Naive thymus-derived CD4-positive, alpha-beta T cell (primary cell): Measurements from ENCODE around the gene ZNF584. TPM values are rescaled to one million over a fixed set of nuclear protein-coding genes. Genes with fewer than 3 reads are reported as not detected.

Source experiments
- ATAC-seq: fragments of 150-1000 bp; cut with Tn5 transposase; 2 replicates; pipeline ENCODE4 v1.10.0; 2021; ENCODE audit warnings: mild to moderate bottlenecking, moderate library complexity
- CTCF ChIA-PET: fragments of 350-600 bp; sonication (Branson Sonifier 250); formaldehyde crosslinking; loops from one replicate; lab custom pipeline; 2021; ENCODE audit warnings: antibody characterized with exemption; lab: Charles Lee
- POLR2A ChIA-PET: fragments of 350-600 bp; sonication (Branson Sonifier 250); formaldehyde crosslinking; loops from one replicate; lab custom pipeline; 2021; ENCODE audit warnings: antibody characterized with exemption, inconsistent platforms; lab: Charles Lee
- DNase-seq, 9 donors: peaks; one replicate each; pipeline versions ENCODE4 v3.0.0 to v3.0.0-alpha.2; 2020 to 2022; ENCODE audit warnings: mixed read lengths in 1 of 9
- H3K27ac ChIP-seq: one replicate; pipeline ENCODE4 v1.7.0; 2013; ENCODE audit warnings: mild to moderate bottlenecking, low read depth, low read length, moderate library complexity
- H3K27me3 ChIP-seq, 2 donors: one replicate each; pipeline ENCODE4 v1.7.0; 2013; ENCODE audit warnings: low read length in 2 of 2, mild to moderate bottlenecking in 2 of 2, moderate library complexity in 2 of 2; ENCODE audit not compliant: control insufficient read depth in 2 of 2, insufficient read depth in 2 of 2
- H3K36me3 ChIP-seq, 3 experiments: 1 replicate in 2 of 3; 2 replicates in 1 of 3; pipeline ENCODE4 v1.7.0; 2013; ENCODE audit warnings: low read length in 3 of 3, mild to moderate bottlenecking in 3 of 3, moderate library complexity in 1 of 3; ENCODE audit not compliant: insufficient read depth in 3 of 3, control insufficient read depth in 2 of 3
- H3K4me1 ChIP-seq, 2 donors: one replicate each; pipeline ENCODE4 v1.7.0; 2013; ENCODE audit warnings: low read length in 2 of 2, mild to moderate bottlenecking in 2 of 2, moderate library complexity in 1 of 2; ENCODE audit not compliant: control insufficient read depth in 2 of 2, insufficient read depth in 2 of 2
- H3K4me3 ChIP-seq: 2 replicates; pipeline ENCODE4 v1.7.0; 2013; ENCODE audit warnings: mild to moderate bottlenecking, low read length
- H3K9me3 ChIP-seq, 3 experiments: 1 replicate in 2 of 3; 2 replicates in 1 of 3; pipeline ENCODE4 v1.7.0; 2013; ENCODE audit warnings: low read length in 3 of 3; ENCODE audit not compliant: control insufficient read depth in 2 of 3
- H3K27ac Mint-ChIP-seq, 9 donors: one replicate each; pipeline ENCODE4 v1.8.0; 2020 to 2022; ENCODE audit warnings: mixed read lengths in 9 of 9, mild to moderate bottlenecking in 8 of 9, moderate library complexity in 5 of 9, inconsistent platforms in 2 of 9
- H3K27me3 Mint-ChIP-seq, 5 donors: one replicate each; pipeline ENCODE4 v1.8.0; 2021 to 2022; ENCODE audit warnings: mixed read lengths in 5 of 5, mild to moderate bottlenecking in 1 of 5
- H3K36me3 Mint-ChIP-seq, 5 donors: one replicate each; pipeline ENCODE4 v1.8.0; 2020 to 2022; ENCODE audit warnings: mixed read lengths in 5 of 5, mild to moderate bottlenecking in 3 of 5, inconsistent platforms in 1 of 5
- H3K4me1 Mint-ChIP-seq, 7 donors: one replicate each; pipeline ENCODE4 v1.8.0; 2020 to 2022; ENCODE audit warnings: mixed read lengths in 7 of 7, mild to moderate bottlenecking in 3 of 7, inconsistent platforms in 1 of 7
- H3K4me3 Mint-ChIP-seq, 10 donors: one replicate each; pipeline ENCODE4 v1.8.0; 2020 to 2022; ENCODE audit warnings: mild to moderate bottlenecking in 10 of 10, mixed read lengths in 10 of 10, moderate library complexity in 6 of 10, inconsistent platforms in 2 of 10
- H3K9me3 Mint-ChIP-seq, 11 donors: one replicate each; pipeline ENCODE4 v1.8.0; 2020 to 2022; ENCODE audit warnings: mixed read lengths in 11 of 11, mild to moderate bottlenecking in 4 of 11, inconsistent platforms in 1 of 11, moderate library complexity in 1 of 11
- intact Hi-C, 2 donors: fragments of 100-400 bp; cut with micrococcal nuclease; formaldehyde crosslinking; loops; one replicate each; pipeline ENCODE4 v1.15.1; 2023
- polyA plus RNA-seq, 2 donors: library from polyadenylated mRNA; unstranded; fragments of 300-500 nt; fragmentation: Illumina TruSeq; gene quantifications; one replicate each; pipeline ENCODE4 v1.2.3, GENCODE V29; 2021
- total RNA-seq, 6 experiments: library from RNA in 5 of 6; stranded (reverse) in 5 of 6; gene quantifications; 1 replicate in 5 of 6; 2 replicates in 1 of 6; pipeline ENCODE4 v1.2.3 and lab custom pipeline; 2021 to 2026

Gene ZNF584
- total and polyA plus RNA-seq, 7 experiments from 2014 or later = 4.2 to 12.1 (median 7.0) TPM

- Histone ChIP-seq H3K9me3 (no peaks in the 10 kb centered on the region), H3K27me3 (peaks cover 3% of the 10 kb centered on the region in 2 donors), H3K4me1 (peaks cover 0 to 3% of the 10 kb centered on the region in 2 donors), H3K36me3 (peaks cover 0 to 54% (median 14%) of the 10 kb centered on the region in 3 experiments), H3K27ac (no peak overlapping the region), H3K4me3 (no peak overlapping the region)
- ATAC-seq (no peak), DNase-seq (no peak)
- Mint-ChIP-seq H3K27me3 (peaks cover 5 to 17% (median 7%) of the 10 kb centered on the region in 5 donors), H3K27ac (no peak overlapping the region), H3K36me3 (peaks cover 11 to 38% (median 27%) of the 10 kb centered on the region in 5 donors), H3K4me1 (peaks cover 6 to 28% (median 21%) of the 10 kb centered on the region in 7 donors), H3K9me3 (no peaks in the 10 kb centered on the region), H3K4me3 (no peak overlapping the region)
- intact Hi-C loops = no loop called here
- ChIA-PET CTCF (no interaction called here), POLR2A (no interaction called here)
These were observed 14.8 kb upstream of the ZNF584 start for GRCh38 chr19:58393725-58394033.

GRCh38 chr19:58394821-58395219 lies 13.6 kb upstream of the ZNF584 start:
- peaks cover 5 to 19% (median 7%) of the 10 kb centered on the region in 5 donors for H3K27me3 Mint-ChIP-seq
- H3K36me3 Mint-ChIP-seq = peaks cover 10 to 30% (median 18%) of the 10 kb centered on the region in 5 donors
- Histone ChIP-seq H3K4me3 (no peak overlapping the region), H3K36me3 (peaks cover 0 to 54% (median 9%) of the 10 kb centered on the region in 3 experiments), H3K27me3 (peaks cover 3% of the 10 kb centered on the region in 2 donors), H3K9me3 (no peaks in the 10 kb centered on the region), H3K27ac (no peak overlapping the region), H3K4me1 (no peaks in the 10 kb centered on the region)
- DNase-seq = no peak
- ATAC-seq = no peak
- no peaks in the 10 kb centered on the region for H3K9me3 Mint-ChIP-seq
- intact Hi-C loops = no loop called here
- peaks cover 0 to 24% (median 15%) of the 10 kb centered on the region in 7 donors for H3K4me1 Mint-ChIP-seq
- H3K4me3 Mint-ChIP-seq = no peak overlapping the region
- CTCF ChIA-PET = no interaction called here
- POLR2A ChIA-PET = interaction anchor here (0.6 to 1.3 kb wide), 2 partner anchors 32 to 115 kb away, joined by 3 read pairs; partner anchors contain the start of gene ZNF497
- peak overlapping the region in 1 of 9 donors; percentile 32 for H3K27ac Mint-ChIP-seq

- Histone ChIP-seq H3K9me3 (no peaks in the 10 kb centered on the region), H3K27me3 (peaks cover 3% of the 10 kb centered on the region in 2 donors), H3K36me3 (peaks cover 0 to 50% (median 9%) of the 10 kb centered on the region in 3 experiments), H3K27ac (no peak within 1 kb of the TSS), H3K4me3 (no peak within 1 kb of the TSS), H3K4me1 (peaks cover 0 to under 1% of the 10 kb centered on the region in 2 donors)
- H3K36me3 Mint-ChIP-seq = peaks cover 10 to 30% (median 18%) of the 10 kb centered on the region in 5 donors
- H3K27me3 Mint-ChIP-seq = peaks cover 5 to 19% (median 7%) of the 10 kb centered on the region in 5 donors
- H3K9me3 Mint-ChIP-seq = no peaks in the 10 kb centered on the region
- ChIA-PET POLR2A (interaction anchor here (1.3 kb wide), 1 partner anchor 33 kb away, joined by 3 read pairs; the partner anchor contains the start of gene ZNF497), CTCF (no interaction called here)
- peak within 1 kb of the TSS in 1 of 10 donors; percentile 38 for H3K4me3 Mint-ChIP-seq
- H3K27ac Mint-ChIP-seq = peak within 1 kb of the TSS in 1 of 9 donors; percentile 32
- DNase-seq = no peak
- peak; percentile 20 for ATAC-seq
- intact Hi-C loops = no loop called here
- peaks cover 0 to 27% (median 13%) of the 10 kb centered on the region in 7 donors for H3K4me1 Mint-ChIP-seq
These were observed 13.1 kb upstream of the ZNF584 start, which contains the start of gene RNF225 for GRCh38 chr19:58395220-58395978. TSS of gene RNF225 (plus strand) at chr19:58395656. CDS start at chr19:58396090, 434 bp downstream.

- no peaks in the 10 kb centered on the region for H3K9me3 ChIP-seq
- no peak overlapping the region for H3K27ac ChIP-seq
- peaks cover 5 to 24% (median 18%) of the 10 kb centered on the region in 5 donors for H3K36me3 Mint-ChIP-seq
- ChIA-PET CTCF (no interaction called here), POLR2A (interaction anchor here (0.5 to 1.3 kb wide), 2 partner anchors 15 to 33 kb away, joined by 3 to 4 read pairs; partner anchors contain the start of genes ZNF497 and ZNF837)
- peaks cover 0 to under 1% (median 0%) of the 10 kb centered on the region in 11 donors for H3K9me3 Mint-ChIP-seq
- peaks cover 5 to 19% (median 7%) of the 10 kb centered on the region in 5 donors for H3K27me3 Mint-ChIP-seq
- DNase-seq = no peak
- H3K4me3 Mint-ChIP-seq = peak overlapping the region in 1 of 10 donors; percentile 38
- H3K36me3 ChIP-seq = peaks cover 0 to 43% (median 6%) of the 10 kb centered on the region in 3 experiments
- H3K27me3 ChIP-seq = peaks cover 3% of the 10 kb centered on the region in 2 donors
- intact Hi-C loops = no loop called here
- H3K4me1 Mint-ChIP-seq = peaks cover 4 to 28% (median 10%) of the 10 kb centered on the region in 7 donors
- ATAC-seq = no peak
- no peak overlapping the region for H3K27ac Mint-ChIP-seq
- peaks cover 6% of the 10 kb centered on the region in 2 donors for H3K4me1 ChIP-seq
- H3K4me3 ChIP-seq = no peak overlapping the region
These were observed 12.3 kb upstream of the ZNF584 start for GRCh38 chr19:58395979-58396627.

GRCh38 chr19:58396691-58397532 lies 11.5 kb upstream of the ZNF584 start:
- DNase-seq (no peak), ATAC-seq (no peak)
- peaks cover 5 to 22% (median 7%) of the 10 kb centered on the region in 5 donors for H3K27me3 Mint-ChIP-seq
- Histone ChIP-seq H3K27ac (no peak overlapping the region), H3K4me3 (no peak overlapping the region), H3K36me3 (peaks cover 0 to 36% (median 6%) of the 10 kb centered on the region in 3 experiments), H3K27me3 (peaks cover 3% of the 10 kb centered on the region in 2 donors), H3K4me1 (peaks cover 6 to 8% of the 10 kb centered on the region in 2 donors), H3K9me3 (no peaks in the 10 kb centered on the region)
- H3K4me1 Mint-ChIP-seq = peaks cover 8 to 32% (median 14%) of the 10 kb centered on the region in 7 donors
- ChIA-PET CTCF (no interaction called here), POLR2A (interaction anchor here (0.5 kb wide), 1 partner anchor 16 kb away, joined by 4 read pairs; the partner anchor contains the start of gene ZNF837)
- H3K36me3 Mint-ChIP-seq = peaks cover 5 to 24% (median 20%) of the 10 kb centered on the region in 5 donors
- peaks cover 0 to 5% (median 0%) of the 10 kb centered on the region in 11 donors for H3K9me3 Mint-ChIP-seq
- H3K4me3 Mint-ChIP-seq = peak overlapping the region in 1 of 10 donors; percentile 38
- intact Hi-C loops = no loop called here
- H3K27ac Mint-ChIP-seq = no peak overlapping the region
